ENCODE measurements around the gene C15orf62.

The C15orf62 gene

GRCh38 chr15:40769274-40770146 is at the start of gene C15orf62:
TSS of gene C15orf62 (plus strand) at chr15:40769980. CDS start at chr15:40770496, 516 bp downstream.
- peak; percentile 57 to 76 for DNase-seq (ENCODE audit: low read depth in 2 of 2)

GRCh38 chr15:40721701-40722100 is 48.1 kb upstream of the C15orf62 start:
- no peak for DNase-seq (ENCODE audit: low read depth in 2 of 2)

- no peak for DNase-seq (ENCODE audit: low read depth in 2 of 2)
These were observed 47.4 kb upstream of the C15orf62 start for GRCh38 chr15:40722354-40722753.

DNA sequence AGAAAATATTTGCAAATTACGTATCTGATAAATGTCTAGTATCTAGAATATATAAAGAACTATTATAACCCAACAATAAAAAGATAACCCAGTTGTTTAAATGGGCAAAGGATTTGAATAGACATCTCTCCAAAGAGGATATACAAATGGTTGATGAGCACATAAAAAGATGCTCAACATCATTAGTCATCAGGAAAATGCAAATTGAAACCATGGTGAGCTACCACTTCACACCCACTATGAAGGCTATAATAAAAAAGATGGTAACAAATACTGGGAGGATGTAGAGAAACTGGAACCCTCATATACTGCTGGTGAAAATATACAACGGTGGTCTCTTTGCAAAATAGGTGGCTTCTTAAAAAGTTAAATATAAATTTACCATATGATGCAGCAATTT is 46.8 kb upstream of the C15orf62 start:
- no peak for DNase-seq (ENCODE audit: low read depth in 2 of 2)

DNA sequence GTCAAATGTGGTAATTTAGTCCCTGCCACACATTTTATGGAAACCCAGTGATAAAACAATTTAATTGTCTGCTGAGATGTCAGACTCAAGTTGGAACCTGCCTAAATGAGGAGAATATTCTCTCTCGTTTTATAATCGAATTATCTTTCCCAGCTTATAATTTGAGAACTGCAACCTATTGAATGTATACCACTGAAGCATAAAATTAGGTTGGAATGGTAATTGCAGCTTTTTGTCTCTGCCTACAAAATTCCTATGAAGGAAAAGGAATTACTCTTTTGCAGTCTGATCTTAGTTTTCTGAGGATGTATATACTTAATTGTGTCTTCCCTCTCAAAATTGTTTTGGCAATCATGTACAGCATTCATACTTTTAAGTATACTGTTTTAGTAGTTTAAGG is 45.9 kb upstream of the C15orf62 start:
- no peak for DNase-seq (ENCODE audit: low read depth in 2 of 2)

- DNase-seq (ENCODE audit: low read depth in 2 of 2), result no peak
These were observed 38.7 kb upstream of the C15orf62 start for GRCh38 chr15:40731034-40731433.

DNA sequence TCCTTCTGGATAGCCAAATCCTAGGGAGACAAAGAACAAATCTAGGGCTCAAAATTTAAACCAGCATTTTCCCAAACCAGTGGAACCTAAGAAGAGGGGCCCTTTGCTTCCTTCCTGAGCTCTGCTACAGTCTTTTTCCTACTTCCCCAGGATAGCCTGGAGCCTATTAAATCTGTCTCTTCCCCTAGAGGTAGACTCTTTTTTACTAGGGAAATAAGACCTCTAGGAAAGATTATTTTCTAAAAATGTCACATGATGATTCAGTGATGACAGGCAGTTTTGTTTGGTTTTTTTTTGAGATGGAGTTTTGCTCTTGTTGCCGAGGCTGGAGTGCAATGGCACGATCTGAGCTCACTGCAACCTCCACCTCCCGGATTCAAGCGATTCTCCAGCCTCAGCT is 33.2 kb upstream of the C15orf62 start:
- no peak for DNase-seq (ENCODE audit: low read depth in 2 of 2)

GRCh38 chr15:40737048-40737447 is 32.7 kb upstream of the C15orf62 start:
- no peak for DNase-seq (ENCODE audit: low read depth in 2 of 2)

GRCh38 chr15:40739047-40739446 is 30.7 kb upstream of the C15orf62 start:
- no peak for DNase-seq (ENCODE audit: low read depth in 2 of 2)

DNA sequence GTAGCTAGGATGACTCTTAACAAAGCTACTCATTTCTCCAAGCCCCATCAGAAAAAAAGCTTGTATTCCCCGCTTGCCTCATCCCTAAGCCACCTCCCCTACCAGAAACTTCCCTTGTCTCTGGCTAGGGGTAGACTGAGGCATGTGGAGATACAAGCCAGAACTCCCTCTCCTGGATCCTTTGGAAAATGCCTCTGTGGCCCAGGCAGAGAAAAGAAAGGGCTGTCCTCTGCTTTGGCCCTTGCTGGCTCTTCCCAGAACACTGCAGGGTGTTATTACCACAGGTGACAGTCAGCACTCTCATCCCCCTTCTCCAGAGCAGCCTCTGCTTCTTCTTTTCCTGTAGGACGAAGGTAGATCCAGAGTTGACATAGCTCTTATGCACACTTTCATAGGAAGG is 29.9 kb upstream of the C15orf62 start:
- DNase-seq (ENCODE audit: low read depth in 2 of 2), result no peak

GRCh38 chr15:40743485-40743901 is 26.3 kb upstream of the C15orf62 start:
- no peak for DNase-seq (ENCODE audit: low read depth in 2 of 2)

DNA sequence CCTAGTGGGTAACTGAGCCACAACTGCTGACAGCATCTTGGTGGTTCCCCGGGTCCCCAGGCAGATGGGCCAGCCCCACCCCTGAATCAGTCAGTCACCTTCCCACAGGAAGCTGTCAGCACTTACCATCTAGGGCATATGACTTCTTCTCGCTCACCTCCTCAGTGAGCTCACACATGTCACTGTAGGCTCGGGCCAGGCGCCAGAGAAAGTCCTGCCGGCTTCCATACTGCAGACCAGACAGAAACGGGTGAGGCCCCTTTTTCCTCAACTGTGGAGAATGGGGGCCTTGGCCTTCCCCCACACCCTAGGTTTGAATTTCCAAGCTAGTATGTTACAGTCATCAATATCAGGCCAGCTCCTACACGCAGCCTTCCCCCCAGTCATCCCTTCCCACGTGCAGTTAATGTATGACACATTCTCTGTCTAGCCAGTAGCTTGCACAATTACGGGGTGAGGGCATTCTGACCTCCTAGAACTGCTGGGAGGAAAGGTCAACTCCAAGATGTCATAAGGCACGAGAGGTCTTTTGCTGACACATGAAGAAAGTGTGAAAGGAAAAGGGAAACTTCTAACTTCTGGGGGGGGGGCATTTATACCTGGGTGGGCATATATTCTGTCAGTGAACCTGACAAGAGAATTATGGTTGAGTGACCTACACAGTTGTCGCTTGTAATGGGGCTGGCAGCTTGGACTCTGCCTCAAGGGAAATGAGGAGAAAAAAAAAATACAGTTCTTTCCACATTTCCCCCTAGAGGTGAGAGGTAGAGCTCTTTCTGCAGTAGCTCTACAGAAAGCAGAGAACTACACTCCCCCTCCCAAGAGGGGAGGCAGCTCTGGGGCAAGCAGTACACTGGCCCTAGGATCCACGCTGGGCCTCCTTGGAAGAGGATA is 25.6 kb upstream of the C15orf62 start:
- DNase-seq (ENCODE audit: low read depth in 2 of 2), result peak; percentile 50 to 61

DNA sequence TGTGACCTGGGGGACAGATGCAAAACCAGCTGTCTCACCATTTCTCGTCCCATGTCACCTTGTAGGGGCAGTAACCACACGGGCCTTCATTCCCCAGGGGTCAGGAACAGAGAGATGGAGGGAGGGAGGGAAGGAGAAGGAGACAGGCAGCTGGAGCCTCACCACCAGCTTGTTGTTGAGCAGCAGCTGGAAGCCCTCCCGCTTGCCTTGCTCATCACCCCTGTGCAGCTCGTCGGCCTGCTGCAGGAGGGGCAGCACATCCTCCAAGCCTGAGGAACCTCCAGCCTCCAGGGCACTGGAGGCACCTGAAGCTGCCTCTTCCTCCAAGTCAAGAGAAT is 25.0 kb upstream of the C15orf62 start:
- DNase-seq (ENCODE audit: low read depth in 2 of 2), result no peak

- DNase-seq (ENCODE audit: low read depth in 2 of 2), result no peak
These were observed 22.8 kb upstream of the C15orf62 start for GRCh38 chr15:40746916-40747418.

GRCh38 chr15:40747685-40748631 is 21.8 kb upstream of the C15orf62 start:
- no peak for DNase-seq (ENCODE audit: low read depth in 2 of 2)

DNA sequence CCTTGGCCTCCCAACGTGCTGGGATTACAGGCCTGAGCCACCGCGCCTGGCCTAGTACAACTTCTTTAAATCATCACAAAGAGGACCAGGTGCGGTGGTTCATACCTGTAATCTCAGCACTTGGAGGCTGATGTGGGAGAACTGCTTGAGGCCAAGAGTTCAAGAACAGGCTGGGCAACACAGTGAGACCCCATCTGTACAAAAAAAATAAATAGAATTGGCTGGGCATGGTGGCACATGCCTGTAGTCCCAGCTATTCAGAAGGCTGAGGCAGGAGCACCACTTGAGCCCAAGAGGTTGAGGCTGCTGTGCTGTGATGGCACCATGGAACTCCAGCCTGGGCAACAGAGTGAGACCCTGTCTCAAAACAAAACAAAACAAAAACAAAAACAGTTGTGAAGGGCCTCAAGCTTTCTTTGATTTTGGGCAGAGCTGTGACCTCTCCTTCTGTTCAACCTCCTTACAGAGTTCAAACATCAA is 20.6 kb upstream of the C15orf62 start:
- no peak for DNase-seq (ENCODE audit: low read depth in 2 of 2)

DNA sequence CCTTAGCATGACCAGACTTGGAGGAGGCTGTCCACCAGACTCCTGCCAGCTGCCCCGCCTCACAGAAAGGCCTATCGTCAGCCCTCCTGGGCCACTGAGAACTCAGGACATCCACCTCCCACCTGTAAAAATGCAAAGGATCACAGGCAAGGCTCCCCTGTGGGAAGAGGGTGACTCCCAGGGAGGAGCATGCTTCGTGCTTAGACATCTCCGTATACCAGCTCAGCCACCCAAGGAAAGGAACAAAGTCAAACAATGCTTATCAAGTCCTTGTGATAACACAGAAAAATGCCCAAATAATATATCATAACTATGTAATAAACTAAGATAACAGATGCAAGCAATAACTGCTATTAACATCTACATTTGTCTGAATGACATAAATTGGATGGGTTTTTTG is 18.9 kb upstream of the C15orf62 start:
- no peak for DNase-seq (ENCODE audit: low read depth in 2 of 2)

DNA sequence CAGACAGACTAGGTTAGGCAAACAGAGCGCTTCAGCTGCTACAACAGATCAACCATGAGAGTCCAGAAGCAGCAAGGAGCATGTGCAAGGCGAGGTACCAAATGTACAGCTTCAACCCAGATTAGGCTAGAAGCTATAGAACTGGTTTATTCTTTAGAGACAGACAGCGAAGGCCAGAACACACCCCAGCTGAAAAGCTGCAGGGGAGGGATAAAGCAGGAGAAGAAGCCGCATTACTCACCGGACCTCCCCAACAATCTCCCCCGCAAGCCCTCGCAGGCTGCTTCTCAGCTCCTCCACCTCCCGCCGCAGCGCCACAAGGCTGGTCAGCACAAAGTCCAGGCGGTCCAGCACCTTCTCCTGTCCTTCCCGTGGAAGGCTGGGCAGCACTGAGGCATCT is 18.0 kb upstream of the C15orf62 start:
- no peak for DNase-seq (ENCODE audit: low read depth in 2 of 2)

DNA sequence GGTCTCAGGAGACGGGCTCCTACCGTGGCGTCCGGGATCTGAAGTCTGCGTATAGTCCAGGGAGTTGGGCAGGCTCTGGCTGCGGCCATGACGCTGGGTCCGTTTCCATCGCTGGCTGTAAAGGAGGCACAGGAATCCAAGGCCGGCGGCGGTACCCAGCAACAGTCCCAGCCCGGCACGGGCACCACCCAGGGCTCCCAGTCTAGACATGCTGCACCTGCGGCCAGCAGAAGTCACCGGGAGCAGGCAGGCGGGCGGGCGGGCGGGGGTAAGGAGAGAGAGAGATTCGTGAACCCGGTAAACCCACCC is 15.3 kb upstream of the C15orf62 start:
- no peak for DNase-seq (ENCODE audit: low read depth in 2 of 2)

- DNase-seq (ENCODE audit: low read depth in 2 of 2), result peak; percentile 83 to 84
These were observed 14.6 kb upstream of the C15orf62 start, which contains the start of gene RMDN3 for GRCh38 chr15:40754883-40755811. TSS of gene RMDN3 (minus strand) at chr15:40755254. CDS start at chr15:40754783, 471 bp downstream.

Measured in activated CD8-positive, alpha-beta memory T cell treated with anti-CD3 and anti-CD28 coated beads for 4 hours (primary cell).